OCI-LY1 (cell line): Measurements from ENCODE around the gene KLHDC7A.

ENCODE experiments used
- H2AFZ ChIP-seq: fragments of 200-600 bp; sonication (generic), shearing (Covaris generic); 2 replicates; pipeline ENCODE4 v1.6.0; 2014; ENCODE audit warnings: antibody characterized with exemption, mild to moderate bottlenecking, low read length
- H3F3A ChIP-seq: fragments of 200-600 bp; sonication (generic), shearing (Covaris generic); 2 replicates; pipeline ENCODE4 v1.6.0; 2014; ENCODE audit warnings: mild to moderate bottlenecking, antibody characterized with exemption, low read length, moderate library complexity; ENCODE audit not compliant: insufficient read depth
- H3K27ac ChIP-seq: fragments of 200-600 bp; sonication (generic); 2 replicates; pipeline ENCODE4 v1.5.1; 2014; ENCODE audit warnings: low read length, mixed run types, mild to moderate bottlenecking, low read depth; ENCODE audit not compliant: poor library complexity, severe bottlenecking
- H3K27me3 ChIP-seq: fragments of 200-600 bp; sonication (generic); 2 replicates; pipeline ENCODE4 v1.6.0; 2014; ENCODE audit warnings: antibody characterized with exemption, mild to moderate bottlenecking, low read length, moderate library complexity; ENCODE audit not compliant: insufficient read depth
- H3K36me3 ChIP-seq: fragments of 200-600 bp; sonication (generic); 2 replicates; pipeline ENCODE4 v1.6.1; 2014; ENCODE audit warnings: mild to moderate bottlenecking, antibody characterized with exemption, low read length, moderate library complexity, mixed read lengths; ENCODE audit not compliant: insufficient read depth
- H3K4me1 ChIP-seq: fragments of 200-600 bp; sonication (generic); 2 replicates; pipeline ENCODE4 v1.5.1; 2014; ENCODE audit warnings: mild to moderate bottlenecking, low read length, moderate library complexity; ENCODE audit not compliant: insufficient read depth, severe bottlenecking
- H3K4me2 ChIP-seq: fragments of 200-600 bp; sonication (generic), shearing (Covaris generic); 2 replicates; pipeline ENCODE4 v1.6.1; 2014; ENCODE audit warnings: low read length
- H3K4me3 ChIP-seq: fragments of 200-600 bp; sonication (generic); 2 replicates; pipeline ENCODE4 v1.5.1; 2014; ENCODE audit warnings: low read length, low read depth, mild to moderate bottlenecking, mixed read lengths; ENCODE audit not compliant: poor library complexity, severe bottlenecking
- H3K79me2 ChIP-seq: fragments of 200-600 bp; shearing (Covaris generic); 2 replicates; pipeline ENCODE4 v1.6.1; 2016; ENCODE audit warnings: mixed run types, low read length, mixed read lengths; ENCODE audit not compliant: insufficient read depth
- H3K9ac ChIP-seq: fragments of 200-600 bp; sonication (generic), shearing (Covaris generic); 2 replicates; pipeline ENCODE4 v1.6.1; 2014; ENCODE audit warnings: mild to moderate bottlenecking, low read length, mixed read lengths
- H3K9me2 ChIP-seq: fragments of 200-600 bp; sonication (generic), shearing (Covaris generic); 2 replicates; pipeline ENCODE4 v1.6.1; 2014; ENCODE audit warnings: low read depth, mild to moderate bottlenecking, low read length, mixed read lengths
- H3K9me3 ChIP-seq: fragments of 200-600 bp; shearing (Covaris generic); 2 replicates; pipeline ENCODE4 v1.6.1; 2014; ENCODE audit warnings: low read length, mixed read lengths
- H4K20me1 ChIP-seq: fragments of 200-600 bp; sonication (generic), shearing (Covaris generic); 2 replicates; pipeline ENCODE4 v1.6.0; 2016; ENCODE audit warnings: mild to moderate bottlenecking, low read length; ENCODE audit not compliant: insufficient read depth
- EZH2 ChIP-seq: fragments of 200-600 bp; sonication (generic), shearing (Covaris generic); IDR thresholded peaks from 2 replicates; pipeline ENCODE4 v1.8.0; 2017; ENCODE audit warnings: borderline replicate concordance, mixed run types, mild to moderate bottlenecking, antibody characterized with exemption, low read length, moderate library complexity, mixed read lengths
- TF ChIP-seq, protein P1 (sequence below): fragments of 200-600 bp; sonication (generic), shearing (Covaris generic); IDR thresholded peaks from 2 replicates; pipeline ENCODE4 v1.5.1; 2017; ENCODE audit warnings: mild to moderate bottlenecking, antibody characterized with exemption, low read length, moderate library complexity, mixed read lengths

The KLHDC7A gene

GRCh38 chr1:18480315-18481189 is at the start of gene KLHDC7A:
Gene KLHDC7A (plus strand): TSS chr1:18480930. CDS start chr1:18480982, 52 bp downstream.
- no peak within 1 kb of the TSS for H3K4me2 ChIP-seq
- H3K27ac ChIP-seq, result no peak within 1 kb of the TSS
- no peak for TF ChIP-seq EZH2

DNA sequence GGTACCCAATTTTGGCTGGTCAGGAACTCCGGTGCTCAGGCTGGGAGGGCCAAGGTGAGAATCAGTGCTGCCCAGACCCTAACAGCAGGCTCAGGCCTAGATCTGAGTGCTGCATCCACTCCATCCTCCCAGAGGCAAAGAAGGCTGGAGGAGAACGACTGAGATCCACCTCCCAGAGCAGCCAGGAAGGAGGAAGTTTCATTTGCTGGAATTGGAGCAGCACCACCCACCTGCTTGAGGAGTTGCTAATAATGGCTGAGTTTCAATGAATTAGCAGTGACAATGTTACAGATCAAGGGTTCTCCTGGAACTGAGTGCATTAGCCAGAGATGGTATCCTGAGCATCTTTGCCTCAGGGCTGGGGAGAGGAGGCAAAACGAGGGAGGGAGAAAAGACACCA is 46.7 kb upstream of the KLHDC7A start:
- no peaks in the 10 kb centered on the region for H3K9me2 ChIP-seq
- no peak overlapping the region for H3K4me3 ChIP-seq
- TF ChIP-seq, protein P1, sequence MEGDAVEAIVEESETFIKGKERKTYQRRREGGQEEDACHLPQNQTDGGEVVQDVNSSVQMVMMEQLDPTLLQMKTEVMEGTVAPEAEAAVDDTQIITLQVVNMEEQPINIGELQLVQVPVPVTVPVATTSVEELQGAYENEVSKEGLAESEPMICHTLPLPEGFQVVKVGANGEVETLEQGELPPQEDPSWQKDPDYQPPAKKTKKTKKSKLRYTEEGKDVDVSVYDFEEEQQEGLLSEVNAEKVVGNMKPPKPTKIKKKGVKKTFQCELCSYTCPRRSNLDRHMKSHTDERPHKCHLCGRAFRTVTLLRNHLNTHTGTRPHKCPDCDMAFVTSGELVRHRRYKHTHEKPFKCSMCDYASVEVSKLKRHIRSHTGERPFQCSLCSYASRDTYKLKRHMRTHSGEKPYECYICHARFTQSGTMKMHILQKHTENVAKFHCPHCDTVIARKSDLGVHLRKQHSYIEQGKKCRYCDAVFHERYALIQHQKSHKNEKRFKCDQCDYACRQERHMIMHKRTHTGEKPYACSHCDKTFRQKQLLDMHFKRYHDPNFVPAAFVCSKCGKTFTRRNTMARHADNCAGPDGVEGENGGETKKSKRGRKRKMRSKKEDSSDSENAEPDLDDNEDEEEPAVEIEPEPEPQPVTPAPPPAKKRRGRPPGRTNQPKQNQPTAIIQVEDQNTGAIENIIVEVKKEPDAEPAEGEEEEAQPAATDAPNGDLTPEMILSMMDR, result no peak
- no peak for TF ChIP-seq EZH2
- H3K4me1 ChIP-seq, result no peaks in the 10 kb centered on the region
- no peaks in the 10 kb centered on the region for H3K27me3 ChIP-seq
- H3K4me2 ChIP-seq, result no peak overlapping the region
- no peaks in the 10 kb centered on the region for H3K36me3 ChIP-seq
- H3K27ac ChIP-seq, result no peak overlapping the region
- H3K79me2 ChIP-seq, result no peaks in the 10 kb centered on the region
- H3K9ac ChIP-seq, result no peak overlapping the region
- H4K20me1 ChIP-seq, result no peaks in the 10 kb centered on the region
- no peaks in the 10 kb centered on the region for H3K9me3 ChIP-seq
- H2AFZ ChIP-seq, result no peak overlapping the region
- H3F3A ChIP-seq, result no peaks in the 10 kb centered on the region

More at GRCh38 chr1:18480315-18481189, at the start of gene KLHDC7A:
- Histone ChIP-seq H3K4me3 (no peak within 1 kb of the TSS), H3K4me1 (no peaks in the 10 kb centered on the region), H3K79me2 (no peaks in the 10 kb centered on the region), H3K27me3 (no peaks in the 10 kb centered on the region; the same call in 1 of the 2 replicates), H3K36me3 (no peaks in the 10 kb centered on the region), H3K9me3 (no peaks in the 10 kb centered on the region), H2AFZ (no peak within 1 kb of the TSS), H3K9me2 (no peaks in the 10 kb centered on the region), H3F3A (no peaks in the 10 kb centered on the region), H3K9ac (no peak within 1 kb of the TSS), H4K20me1 (no peaks in the 10 kb centered on the region)

GRCh38 chr1:18440385-18441226 is 40.1 kb upstream of the KLHDC7A start:
- Histone ChIP-seq H3K9me3 (no peaks in the 10 kb centered on the region), H3K4me2 (no peak overlapping the region), H3K79me2 (no peaks in the 10 kb centered on the region), H2AFZ (no peak overlapping the region), H4K20me1 (no peaks in the 10 kb centered on the region), H3F3A (no peaks in the 10 kb centered on the region), H3K27ac (no peak overlapping the region), H3K9ac (no peak overlapping the region), H3K4me1 (no peaks in the 10 kb centered on the region), H3K9me2 (no peaks in the 10 kb centered on the region), H3K36me3 (no peaks in the 10 kb centered on the region), H3K4me3 (no peak overlapping the region), H3K27me3 (no peaks in the 10 kb centered on the region)
- TF ChIP-seq EZH2, result no peak
- TF ChIP-seq, protein P1, result no peak
